GM10266 (cell line): ENCODE measurements around the gene MINDY4.

Source experiments
- DNase-seq: peaks from one replicate; pipeline ENCODE4 v3.0.0; 2012; ENCODE audit errors: extremely low spot score
- CTCF ChIP-seq: IDR thresholded peaks from 2 replicates; pipeline ENCODE4 v1.5.1; 2012; ENCODE audit warnings: mild to moderate bottlenecking, low read depth; ENCODE audit not compliant: control insufficient read depth, insufficient read depth; ENCODE audit errors: missing control alignments

MINDY4 gene

GRCh38 chr7:30924624-30925023 lies 153.4 kb downstream of the MINDY4 start:
- no peak for TF ChIP-seq CTCF
- DNase-seq = no peak

GRCh38 chr7:30925117-30925516 lies 153.9 kb downstream of the MINDY4 start:
- no peak for TF ChIP-seq CTCF
- DNase-seq = no peak

- TF ChIP-seq CTCF = no peak
- DNase-seq = no peak
Observed at GRCh38 chr7:30925913-30926312, 154.7 kb downstream of the MINDY4 start.

GRCh38 chr7:30926313-30926712 lies 155.1 kb downstream of the MINDY4 start:
- no peak for DNase-seq

GRCh38 chr7:30927040-30927439 lies 155.8 kb downstream of the MINDY4 start:
- no peak for DNase-seq

More at GRCh38 chr7:30926313-30926712, 155.1 kb downstream of the MINDY4 start:
- TF ChIP-seq CTCF = no peak

GRCh38 chr7:30927559-30927958 lies 156.3 kb downstream of the MINDY4 start:
- no peak for DNase-seq
- TF ChIP-seq CTCF = no peak

More at GRCh38 chr7:30927040-30927439, 155.8 kb downstream of the MINDY4 start:
- no peak for TF ChIP-seq CTCF

GRCh38 chr7:30928254-30928872 lies 157.1 kb downstream of the MINDY4 start:
- no peak for TF ChIP-seq CTCF
- no peak for DNase-seq
